HEK293T (cell line): Measurements from ENCODE around the gene CA7.
A peak's percentile ranks its signal among the peaks of the same experiment; 100 is the strongest.

Source experiments
- CTCF ChIA-PET: fragments of 350-600 bp; formaldehyde crosslinking; extraction: SDS; loops from one replicate; lab custom pipeline; 2021; ENCODE audit warnings: antibody characterized with exemption, inconsistent platforms; lab: Yijun Ruan, JAX
- POLR2A ChIA-PET: fragments of 350-600 bp; formaldehyde crosslinking; extraction: SDS; loops from one replicate; lab custom pipeline; 2020; ENCODE audit warnings: antibody characterized with exemption, inconsistent platforms; lab: Yijun Ruan, JAX
- DNase-seq: peaks from one replicate; pipeline ENCODE4 v3.0.0; 2012; ENCODE audit warnings: mixed read lengths; ENCODE audit errors: extremely low spot score
- ARNT ChIP-seq: fragments of 450-650 bp; IDR thresholded peaks from 2 replicates; pipeline ENCODE4 v1.6.1; 2017; ENCODE audit warnings: mild to moderate bottlenecking
- BHLHE40 ChIP-seq: fragments of 450-650 bp; IDR thresholded peaks from 2 replicates; pipeline ENCODE4 v1.6.1; 2016; ENCODE audit warnings: mild to moderate bottlenecking, moderate library complexity, borderline replicate concordance
- CTBP1 ChIP-seq: fragments of 450-650 bp; IDR thresholded peaks from 2 replicates; pipeline ENCODE4 v1.6.1; 2016; ENCODE audit warnings: borderline replicate concordance
- ELF4 ChIP-seq: fragments of 450-650 bp; IDR thresholded peaks from 2 replicates; pipeline ENCODE4 v1.6.1; 2017; ENCODE audit warnings: antibody characterized with exemption
- FOXA1 ChIP-seq: fragments of 450-650 bp; IDR thresholded peaks from 2 replicates; pipeline ENCODE4 v1.6.1; 2016; ENCODE audit warnings: mild to moderate bottlenecking
- FOXK2 ChIP-seq: fragments of 450-650 bp; IDR thresholded peaks from 2 replicates; pipeline ENCODE4 v1.6.1; 2016; ENCODE audit warnings: mild to moderate bottlenecking
- FOXM1 ChIP-seq: fragments of 450-650 bp; IDR thresholded peaks from 2 replicates; pipeline ENCODE4 v1.6.1; 2017; ENCODE audit warnings: mild to moderate bottlenecking, borderline replicate concordance
- HDGF ChIP-seq: fragments of 450-650 bp; IDR thresholded peaks from 2 replicates; pipeline ENCODE4 v1.6.1; 2017; ENCODE audit warnings: antibody characterized with exemption, borderline replicate concordance
- L3MBTL2 ChIP-seq: fragments of 450-650 bp; conservative IDR thresholded peaks from 2 replicates; pipeline ENCODE4 v1.6.1; 2016; ENCODE audit warnings: mild to moderate bottlenecking
- LEF1 ChIP-seq: fragments of 450-650 bp; IDR thresholded peaks from 2 replicates; pipeline ENCODE4 v1.6.1; 2017; ENCODE audit warnings: mild to moderate bottlenecking, borderline replicate concordance
- NFRKB ChIP-seq: fragments of 450-650 bp; IDR thresholded peaks from 2 replicates; pipeline ENCODE4 v1.6.1; 2016; ENCODE audit warnings: mild to moderate bottlenecking, moderate library complexity
- SP1 ChIP-seq: fragments of 450-650 bp; IDR thresholded peaks from 2 replicates; pipeline ENCODE4 v1.6.1; 2017
- SUZ12 ChIP-seq: fragments of 450-650 bp; IDR thresholded peaks from 2 replicates; pipeline ENCODE4 v1.6.1; 2016; ENCODE audit warnings: mild to moderate bottlenecking
- TARDBP ChIP-seq: fragments of 450-650 bp; IDR thresholded peaks from 2 replicates; pipeline ENCODE4 v1.6.1; 2016
- ZNF384 ChIP-seq: fragments of 450-650 bp; IDR thresholded peaks from 2 replicates; pipeline ENCODE4 v1.6.1; 2016
- TF ChIP-seq, protein P1 (sequence below): fragments of 450-650 bp; IDR thresholded peaks from 2 replicates; pipeline ENCODE4 v1.6.1; 2016

CA7 gene

DNA sequence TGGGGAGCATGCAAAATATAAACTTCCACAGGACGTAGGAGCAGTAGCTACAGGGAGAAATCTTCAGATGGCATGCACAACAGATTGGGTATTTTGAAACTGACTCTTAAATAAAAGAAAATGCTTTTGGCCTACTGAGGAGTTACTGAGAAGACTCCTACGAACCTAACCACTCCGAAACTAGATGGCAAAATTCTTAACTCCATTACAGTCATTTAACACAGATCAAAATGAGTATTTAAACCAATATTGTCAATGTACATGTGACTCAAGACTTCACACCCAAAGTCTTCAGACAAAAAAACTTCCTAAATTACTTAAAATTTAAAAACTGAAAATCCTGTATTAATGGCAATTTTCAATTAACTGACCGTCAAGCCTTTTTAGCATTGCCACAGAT, 34.4 kb upstream of the CA7 start:
- ChIA-PET CTCF (no interaction called here), POLR2A (no interaction called here)
- no peak for DNase-seq
- TF ChIP-seq LEF1 (no peak), FOXM1 (no peak)

DNA sequence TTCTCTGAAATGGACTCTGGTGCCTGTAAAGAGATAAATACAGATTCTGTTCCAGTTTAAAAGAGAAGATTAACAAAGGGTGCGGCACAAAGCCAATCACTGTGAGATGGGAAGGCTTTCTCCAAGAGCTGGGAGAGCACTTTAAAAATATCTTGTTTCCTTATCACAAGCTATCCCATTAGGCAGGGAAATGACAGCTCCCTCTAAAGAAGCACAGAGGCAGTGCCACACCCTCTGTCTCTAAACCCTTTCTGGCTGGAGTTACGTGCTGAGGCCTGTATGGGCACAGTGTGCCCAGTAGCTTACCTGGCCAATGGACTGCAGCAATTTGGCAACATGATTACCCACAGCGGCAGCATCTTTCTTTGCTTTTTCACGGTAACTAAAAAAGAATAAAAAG, 33.8 kb upstream of the CA7 start:
- ChIA-PET POLR2A (no interaction called here), CTCF (no interaction called here)
- no peak for DNase-seq
- TF ChIP-seq LEF1 (no peak), ZNF384 (no peak), SUZ12 (no peak), HDGF (no peak), ARNT (no peak), L3MBTL2 (no peak)

DNA sequence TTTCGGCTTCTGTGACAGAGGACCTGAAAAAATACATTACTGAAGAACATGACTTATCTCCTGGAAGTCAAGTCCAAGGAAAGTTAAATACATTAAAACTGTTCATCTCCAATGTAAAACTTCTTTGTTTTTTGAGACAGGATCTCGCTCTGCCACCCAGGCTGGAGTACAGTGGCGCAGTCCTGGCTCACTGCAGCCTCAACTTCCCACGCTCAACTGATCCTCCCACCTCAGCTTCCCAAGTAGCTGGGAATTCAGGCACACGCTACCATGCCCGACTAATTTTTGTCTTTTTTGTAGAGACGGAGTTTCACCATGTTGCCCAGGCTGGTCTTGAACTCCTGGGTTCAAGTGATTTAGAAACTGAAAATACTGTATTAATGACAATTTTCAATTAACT, 33.2 kb upstream of the CA7 start:
- TF ChIP-seq ARNT, result no peak
- no peak for TF ChIP-seq ELF4
- no peak for TF ChIP-seq NFRKB
- TF ChIP-seq CTBP1, result no peak
- no peak for TF ChIP-seq FOXK2
- TF ChIP-seq TARDBP, result no peak
- TF ChIP-seq ZNF384, result no peak
- TF ChIP-seq SP1, result no peak
- TF ChIP-seq, protein P1, sequence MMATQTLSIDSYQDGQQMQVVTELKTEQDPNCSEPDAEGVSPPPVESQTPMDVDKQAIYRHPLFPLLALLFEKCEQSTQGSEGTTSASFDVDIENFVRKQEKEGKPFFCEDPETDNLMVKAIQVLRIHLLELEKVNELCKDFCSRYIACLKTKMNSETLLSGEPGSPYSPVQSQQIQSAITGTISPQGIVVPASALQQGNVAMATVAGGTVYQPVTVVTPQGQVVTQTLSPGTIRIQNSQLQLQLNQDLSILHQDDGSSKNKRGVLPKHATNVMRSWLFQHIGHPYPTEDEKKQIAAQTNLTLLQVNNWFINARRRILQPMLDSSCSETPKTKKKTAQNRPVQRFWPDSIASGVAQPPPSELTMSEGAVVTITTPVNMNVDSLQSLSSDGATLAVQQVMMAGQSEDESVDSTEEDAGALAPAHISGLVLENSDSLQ, result no peak
- no peak for TF ChIP-seq FOXA1
- TF ChIP-seq BHLHE40, result no peak
- no peak for TF ChIP-seq SUZ12
- TF ChIP-seq FOXM1, result no peak
- TF ChIP-seq LEF1, result no peak
- TF ChIP-seq HDGF, result no peak
- ChIA-PET CTCF (no interaction called here), POLR2A (no interaction called here)
- DNase-seq, result no peak

DNA sequence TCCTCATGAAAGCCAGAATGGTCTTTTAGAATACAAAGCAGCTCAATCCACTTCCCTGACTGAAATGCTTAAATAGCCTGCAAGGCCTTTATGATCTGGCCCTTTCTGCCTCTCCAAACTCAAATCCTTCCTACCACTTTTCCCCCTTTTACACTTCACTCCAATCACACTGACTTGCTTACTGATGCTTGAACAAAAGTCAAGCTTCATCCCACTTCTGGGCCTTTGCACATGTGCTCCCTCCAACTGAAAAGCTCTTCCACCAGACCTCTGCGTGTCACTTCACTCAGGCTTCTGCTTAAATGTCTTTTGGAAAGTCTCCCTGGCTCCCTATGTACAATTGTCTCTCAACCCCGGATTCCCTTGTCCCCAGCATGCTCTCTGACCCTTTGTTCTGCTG, 29.5 kb upstream of the CA7 start:
- ChIA-PET CTCF (no interaction called here), POLR2A (interaction anchor here (0.9 to 1.1 kb wide), 3 partner anchors 11 to 357 kb away, joined by 3 to 7 read pairs (median 3); partner anchors contain the start of gene NAE1)
- TF ChIP-seq HDGF (no peak), FOXA1 (no peak), LEF1 (no peak), ZNF384 (no peak), SUZ12 (no peak), FOXM1 (no peak), TARDBP (no peak), L3MBTL2 (no peak), BHLHE40 (no peak), ARNT (no peak), FOXK2 (no peak), NFRKB (no peak), SP1 (no peak)
- TF ChIP-seq, protein P1, result no peak
- no peak for DNase-seq

DNA sequence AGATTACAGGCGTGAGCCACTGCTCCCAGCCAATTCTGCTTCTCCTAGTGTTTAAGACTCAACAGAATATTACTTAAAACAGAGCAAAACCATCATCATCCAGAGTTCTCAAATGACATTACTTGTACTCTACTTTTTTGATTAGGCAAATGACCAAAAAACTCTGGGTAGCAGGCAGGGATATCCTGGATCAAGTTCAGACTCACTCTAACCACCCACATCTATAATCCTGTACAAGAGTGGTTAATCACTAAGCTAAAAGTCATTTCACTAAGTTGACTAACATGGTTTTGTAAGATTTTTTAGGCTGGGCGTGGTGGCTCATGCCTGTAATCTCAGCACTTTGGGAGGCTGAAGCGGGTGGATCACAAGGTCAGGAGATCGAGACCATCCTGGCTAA, 20.2 kb upstream of the CA7 start:
- TF ChIP-seq SP1, result no peak
- no peak for TF ChIP-seq SUZ12
- TF ChIP-seq ZNF384, result no peak
- no peak for TF ChIP-seq ARNT
- no peak for TF ChIP-seq FOXM1
- TF ChIP-seq FOXK2, result no peak
- no peak for TF ChIP-seq HDGF
- no peak for TF ChIP-seq NFRKB
- TF ChIP-seq BHLHE40, result no peak
- TF ChIP-seq, protein P1, result no peak
- TF ChIP-seq FOXA1, result no peak
- TF ChIP-seq L3MBTL2, result no peak
- no peak for TF ChIP-seq ELF4
- CTCF ChIA-PET, result interaction anchor here (0.6 to 2.3 kb wide), 2 partner anchors 49 to 56 kb away, joined by 3 to 6 read pairs; no protein-coding TSS in a partner anchor
- DNase-seq, result no peak
- POLR2A ChIA-PET, result no interaction called here

DNA sequence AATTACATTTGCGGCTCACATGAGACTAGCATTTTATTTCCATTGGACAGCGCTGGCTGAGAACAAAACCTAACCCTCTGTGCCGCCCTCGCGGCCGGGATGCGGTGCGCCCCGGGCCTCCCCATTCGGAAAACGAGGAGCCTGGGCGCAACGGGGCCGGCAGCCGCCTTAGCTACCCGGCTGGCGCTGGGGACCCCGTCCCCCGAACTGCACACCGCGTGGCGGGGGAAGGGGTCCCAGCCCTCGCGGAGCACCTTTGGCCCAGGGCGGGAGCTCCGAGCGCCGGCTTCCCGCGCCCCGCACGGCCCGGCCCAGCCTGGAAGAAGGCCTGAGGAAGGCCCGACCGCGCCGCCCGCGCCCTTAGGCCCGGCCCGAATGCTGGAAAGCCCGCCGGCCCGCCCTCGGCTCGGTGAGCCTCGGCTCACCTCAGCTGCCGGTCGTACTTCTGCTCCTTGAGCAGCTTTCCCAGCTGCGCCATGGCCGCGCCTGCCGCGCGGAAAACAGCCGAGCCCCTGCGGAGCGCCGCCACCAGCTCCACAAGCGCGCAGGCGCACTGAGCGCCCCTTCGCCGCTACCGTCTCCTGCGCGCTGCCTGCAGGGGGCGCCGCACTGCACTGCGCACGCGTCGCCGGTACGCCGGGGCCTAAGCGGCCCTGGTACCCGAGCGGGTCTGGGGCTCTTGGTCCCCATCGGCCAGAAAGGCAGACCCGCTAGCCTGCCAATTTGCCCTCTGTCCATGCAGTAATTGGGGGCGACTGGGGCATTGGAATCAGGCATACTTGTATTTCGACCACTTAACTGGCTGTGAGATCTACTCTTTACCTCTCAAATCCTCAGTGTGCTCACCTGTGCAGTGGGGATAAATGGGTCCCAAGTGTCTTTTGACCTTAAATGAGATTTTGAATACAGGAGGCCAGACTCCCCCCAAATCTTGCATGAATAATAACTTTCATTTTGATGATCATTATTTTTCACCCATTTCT, 13.5 kb upstream of the CA7 start, which contains the start of gene NAE1:
NAE1 (minus strand) TSS at position 555 of the 983 bp plus-strand sequence; CDS start at position 478, 77 bp downstream.
- ChIA-PET CTCF (interaction anchor here (0.6 to 1.4 kb wide), 22 partner anchors 11 to 266 kb away, joined by 3 to 13 read pairs (median 5); partner anchors contain the start of gene CA7), POLR2A (interaction anchor here (0.6 to 1.9 kb wide), 20 partner anchors 11 to 227 kb away, joined by 3 to 13 read pairs (median 3); partner anchors contain the start of genes CA7, DYNC1LI2 and PDP2)
- DNase-seq, result peak; percentile 98
- no peak for TF ChIP-seq SP1
- 0 out of 2 replicates have a peak, but pooled peaks have one; percentile 50 for TF ChIP-seq CTBP1
- TF ChIP-seq L3MBTL2, result peak; percentile 71
- TF ChIP-seq ARNT, result no peak
